Osteocyte (in vitro differentiated cells): ENCODE results near the gene OSGIN1. TPM values are rescaled to one million over a fixed set of nuclear protein-coding genes. Genes with fewer than 3 reads are reported as not detected.

Source experiments
- DNase-seq: peaks from one replicate; pipeline ENCODE4 v3.0.0; 2021; ENCODE audit warnings: mixed read lengths; ENCODE audit not compliant: unreplicated experiment; ENCODE audit errors: extremely low spot score
- H3K27ac Mint-ChIP-seq: one replicate; pipeline ENCODE4 v1.8.0; 2021; ENCODE audit warnings: mild to moderate bottlenecking, mixed read lengths; ENCODE audit not compliant: unreplicated experiment
- H3K27me3 Mint-ChIP-seq: one replicate; pipeline ENCODE4 v1.8.0; 2021; ENCODE audit warnings: mixed read lengths; ENCODE audit not compliant: unreplicated experiment
- H3K36me3 Mint-ChIP-seq: one replicate; pipeline ENCODE4 v1.8.0; 2021; ENCODE audit warnings: mixed read lengths; ENCODE audit not compliant: unreplicated experiment
- H3K4me1 Mint-ChIP-seq: one replicate; pipeline ENCODE4 v1.8.0; 2021; ENCODE audit warnings: mixed read lengths; ENCODE audit not compliant: unreplicated experiment
- H3K4me3 Mint-ChIP-seq: one replicate; pipeline ENCODE4 v1.8.0; 2021; ENCODE audit warnings: mild to moderate bottlenecking, moderate library complexity, mixed read lengths; ENCODE audit not compliant: unreplicated experiment
- H3K9me3 Mint-ChIP-seq: one replicate; pipeline ENCODE4 v1.8.0; 2021; ENCODE audit warnings: mixed read lengths; ENCODE audit not compliant: unreplicated experiment
- CTCF ChIP-seq: fragments of 200-600 bp; sonication (generic); IDR thresholded peaks from 2 replicates; pipeline ENCODE4 v1.5.0; 2021; ENCODE audit warnings: antibody characterized with exemption, mild to moderate bottlenecking, moderate library complexity
- total RNA-seq: library from RNA; stranded (reverse); gene quantifications from 2 replicates; pipeline ENCODE4 v1.2.1, GENCODE V29; 2021

The OSGIN1 gene
- total RNA-seq, 1 donor from 2014 or later = 1.3 TPM

GRCh38 chr16:83963277-83964119, 10.5 kb downstream of the OSGIN1 start:
- DNase-seq = no peak
- Mint-ChIP-seq H3K9me3 (no peaks in the 10 kb centered on the region), H3K27ac (no peak overlapping the region), H3K4me1 (peaks cover 1% of the 10 kb centered on the region), H3K4me3 (no peak overlapping the region), H3K27me3 (no peaks in the 10 kb centered on the region), H3K36me3 (no peaks in the 10 kb centered on the region)
- TF ChIP-seq CTCF = no peak

GRCh38 chr16:83964684-83965443, 11.8 kb downstream of the OSGIN1 start:
- H3K27me3 Mint-ChIP-seq = peaks cover 4% of the 10 kb centered on the region
- DNase-seq = no peak
- H3K9me3 Mint-ChIP-seq = no peaks in the 10 kb centered on the region
- H3K4me1 Mint-ChIP-seq = peaks cover 1% of the 10 kb centered on the region
- no peak overlapping the region for H3K27ac Mint-ChIP-seq
- H3K36me3 Mint-ChIP-seq = no peaks in the 10 kb centered on the region
- H3K4me3 Mint-ChIP-seq = no peak overlapping the region
- no peak for TF ChIP-seq CTCF

- no peaks in the 10 kb centered on the region for H3K36me3 Mint-ChIP-seq
- no peaks in the 10 kb centered on the region for H3K9me3 Mint-ChIP-seq
- no peak overlapping the region for H3K27ac Mint-ChIP-seq
- peaks cover 6% of the 10 kb centered on the region for H3K27me3 Mint-ChIP-seq
- no peak for DNase-seq
- no peak for TF ChIP-seq CTCF
- H3K4me1 Mint-ChIP-seq = peaks cover 1% of the 10 kb centered on the region
- no peak overlapping the region for H3K4me3 Mint-ChIP-seq
Observed at GRCh38 chr16:83965444-83966152, 12.6 kb downstream of the OSGIN1 start.

GRCh38 chr16:83966153-83966696, 13.2 kb downstream of the OSGIN1 start:
- no peaks in the 10 kb centered on the region for H3K36me3 Mint-ChIP-seq

More at GRCh38 chr16:83966153-83966696, 13.2 kb downstream of the OSGIN1 start:
- no peak for DNase-seq
- Mint-ChIP-seq H3K27ac (no peak overlapping the region), H3K4me1 (peaks cover 1% of the 10 kb centered on the region), H3K27me3 (peaks cover 6% of the 10 kb centered on the region), H3K9me3 (no peaks in the 10 kb centered on the region), H3K4me3 (no peak overlapping the region)
- TF ChIP-seq CTCF = no peak
